ENCODE data around the gene SLC4A5.

Gene SLC4A5

GRCh38 chr2:74269667-74270066 is 73.5 kb downstream of the SLC4A5 start:
- DNase-seq (ENCODE audit: low spot score) = no peak

DNA sequence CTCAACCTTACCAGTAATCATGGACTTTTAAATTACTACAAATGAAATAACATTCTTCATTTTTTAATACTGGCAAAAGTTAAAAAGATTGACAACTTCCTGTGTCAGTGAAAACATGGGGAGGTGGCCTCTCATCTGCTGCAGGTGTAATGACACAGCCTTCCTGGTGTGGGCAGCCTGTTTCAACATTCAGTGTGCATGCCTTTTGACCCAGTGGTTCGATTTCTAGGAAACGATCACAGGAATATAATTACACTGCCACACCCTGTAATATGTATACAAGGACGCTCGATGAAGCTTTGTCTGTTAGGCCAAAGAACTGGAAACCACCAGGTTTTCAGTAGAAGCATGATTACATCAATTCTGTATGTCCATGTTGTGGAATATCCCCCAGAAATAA is 76.1 kb downstream of the SLC4A5 start:
- no peak for DNase-seq (ENCODE audit: low spot score)

DNA sequence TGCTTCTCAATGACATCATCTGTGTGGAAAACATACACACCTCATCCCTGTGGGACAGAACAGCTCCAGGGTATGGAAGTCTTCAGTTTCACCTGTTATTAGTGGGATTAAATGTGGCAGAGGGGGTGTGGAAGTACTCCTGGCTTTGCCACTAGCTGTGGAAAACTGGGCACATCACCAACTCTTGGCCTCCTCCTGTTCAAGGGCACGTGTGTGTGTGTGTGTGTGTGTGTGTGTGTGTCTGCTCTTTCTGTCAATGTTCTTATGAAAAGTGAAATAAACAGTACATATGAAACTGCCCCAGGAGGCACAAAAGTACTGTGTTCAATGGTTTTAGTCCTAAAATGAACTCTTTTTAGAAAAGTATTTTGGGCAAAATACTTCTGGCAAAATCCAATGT is 78.9 kb downstream of the SLC4A5 start:
- no peak for DNase-seq (ENCODE audit: low spot score)

DNA sequence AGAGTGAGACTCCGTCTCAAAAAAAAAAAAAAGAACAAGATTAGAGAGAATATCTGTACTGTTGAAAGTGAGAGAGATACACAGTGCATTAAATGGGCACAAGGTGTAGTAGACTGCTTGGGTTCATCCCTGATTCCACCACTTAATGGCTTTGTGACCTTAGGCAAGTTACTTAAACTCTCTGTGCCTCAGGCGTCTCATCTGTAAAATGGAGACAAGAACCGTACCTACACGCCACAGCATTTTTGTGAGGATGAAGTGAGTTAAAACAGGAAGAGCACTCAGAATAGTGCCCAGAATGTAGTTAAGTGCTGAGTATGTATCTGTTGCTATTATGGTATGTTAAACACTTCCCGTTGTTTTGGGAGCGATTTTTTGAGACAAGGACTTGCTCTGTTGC is 80.5 kb downstream of the SLC4A5 start:
- DNase-seq (ENCODE audit: low spot score) = no peak

GRCh38 chr2:74261204-74261864 is 81.9 kb downstream of the SLC4A5 start:
- DNase-seq (ENCODE audit: low spot score) = peak; percentile 60

- no peak for DNase-seq (ENCODE audit: low spot score)
Measured at GRCh38 chr2:74260495-74260894, 82.7 kb downstream of the SLC4A5 start.

GRCh38 chr2:74259733-74260132 is 83.5 kb downstream of the SLC4A5 start:
- no peak for DNase-seq (ENCODE audit: low spot score)

DNA sequence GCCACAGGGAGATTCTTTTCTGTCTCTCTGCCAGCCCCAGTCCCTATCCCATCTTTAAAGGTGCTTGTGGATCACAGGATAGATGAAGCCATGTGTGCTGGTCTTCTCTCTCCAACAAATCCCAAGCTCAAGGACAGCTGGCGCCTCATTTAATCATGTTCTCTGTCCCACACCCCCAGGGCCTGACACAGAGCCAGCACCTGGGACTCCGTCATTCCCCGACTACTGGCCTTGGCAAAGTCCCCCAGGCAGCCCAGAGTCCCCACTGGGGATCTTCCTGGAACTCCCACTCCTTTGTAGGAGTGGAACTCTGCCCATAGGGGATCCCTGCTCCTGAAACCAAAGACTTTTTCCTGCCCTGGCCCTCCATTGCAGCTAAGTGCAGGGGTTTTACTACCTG is 84.0 kb downstream of the SLC4A5 start:
- no peak for DNase-seq (ENCODE audit: low spot score)

- no peak for DNase-seq (ENCODE audit: low spot score)
Measured at GRCh38 chr2:74255660-74256213, 87.5 kb downstream of the SLC4A5 start.

DNA sequence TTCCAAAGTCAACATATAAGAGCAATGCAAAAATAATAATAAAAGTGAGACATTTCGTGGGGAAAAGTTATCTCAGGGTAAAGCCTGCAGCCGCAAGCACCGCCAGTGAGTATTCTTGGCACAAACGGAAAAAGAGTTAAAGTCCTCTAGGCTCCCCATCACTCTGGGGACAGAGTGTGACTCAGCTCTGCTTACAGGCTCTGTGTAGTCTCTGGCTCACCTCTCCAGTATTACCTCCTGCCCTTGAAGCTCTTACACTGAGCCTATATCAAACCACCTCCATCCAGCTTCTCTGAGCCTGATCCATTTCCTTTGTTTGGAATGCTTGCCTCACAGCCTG is 89.3 kb downstream of the SLC4A5 start:
- DNase-seq (ENCODE audit: low spot score) = no peak

- no peak for DNase-seq (ENCODE audit: low spot score)
Measured at GRCh38 chr2:74253306-74253970, 89.8 kb downstream of the SLC4A5 start.

- DNase-seq (ENCODE audit: low spot score) = no peak
Measured at GRCh38 chr2:74252862-74253261, 90.4 kb downstream of the SLC4A5 start.

DNA sequence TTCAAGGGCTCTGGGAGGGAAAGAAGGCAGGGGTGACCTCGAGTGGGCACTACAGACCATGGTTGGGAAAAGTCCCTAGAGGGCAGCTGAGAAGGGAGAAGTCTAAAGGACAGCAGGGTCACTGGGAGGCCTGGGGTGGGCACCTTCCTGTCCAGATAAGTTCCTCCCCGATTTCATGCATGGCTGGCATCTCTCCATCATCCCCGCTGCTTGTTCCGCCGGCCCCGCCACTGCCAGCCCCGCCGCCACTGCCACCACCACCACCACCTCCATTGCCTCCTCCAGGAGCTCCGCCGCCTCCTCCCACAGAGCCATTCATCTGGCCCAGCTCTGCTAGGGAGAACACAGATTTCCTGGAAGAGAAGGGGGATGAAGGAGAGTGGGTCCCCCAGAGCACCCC is 91.2 kb downstream of the SLC4A5 start:
- no peak for DNase-seq (ENCODE audit: low spot score)

DNA sequence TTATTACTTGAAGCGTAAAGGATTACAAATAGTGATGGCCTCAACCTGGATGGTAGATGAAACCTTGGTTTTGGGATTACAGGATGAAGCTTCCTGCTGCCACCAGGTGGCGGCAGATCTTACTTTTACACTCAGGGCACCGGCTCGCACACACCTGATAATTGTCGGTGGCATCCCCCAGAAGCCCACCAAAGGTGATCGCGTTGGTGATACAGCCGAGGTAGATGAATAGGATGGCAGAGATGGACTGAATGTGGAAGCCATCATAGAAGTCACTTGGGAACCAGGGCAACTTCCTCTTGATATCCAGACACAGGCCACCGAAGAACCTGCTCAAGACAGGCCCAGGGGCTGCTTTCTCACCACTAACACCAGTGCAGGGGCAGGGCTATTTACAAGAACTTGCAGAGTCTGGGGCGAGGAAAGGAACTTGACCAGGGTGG is 93.0 kb downstream of the SLC4A5 start:
- no peak for DNase-seq (ENCODE audit: low spot score)

GRCh38 chr2:74249406-74250122 is 93.7 kb downstream of the SLC4A5 start:
- DNase-seq (ENCODE audit: low spot score) = no peak

GRCh38 chr2:74246496-74247195 is 96.6 kb downstream of the SLC4A5 start:
- no peak for DNase-seq (ENCODE audit: low spot score)

- DNase-seq (ENCODE audit: low spot score) = no peak
Measured at GRCh38 chr2:74244286-74244685, 98.9 kb downstream of the SLC4A5 start.

- no peak for DNase-seq (ENCODE audit: low spot score)
Measured at GRCh38 chr2:74242354-74243071, 100.7 kb downstream of the SLC4A5 start.

DNA sequence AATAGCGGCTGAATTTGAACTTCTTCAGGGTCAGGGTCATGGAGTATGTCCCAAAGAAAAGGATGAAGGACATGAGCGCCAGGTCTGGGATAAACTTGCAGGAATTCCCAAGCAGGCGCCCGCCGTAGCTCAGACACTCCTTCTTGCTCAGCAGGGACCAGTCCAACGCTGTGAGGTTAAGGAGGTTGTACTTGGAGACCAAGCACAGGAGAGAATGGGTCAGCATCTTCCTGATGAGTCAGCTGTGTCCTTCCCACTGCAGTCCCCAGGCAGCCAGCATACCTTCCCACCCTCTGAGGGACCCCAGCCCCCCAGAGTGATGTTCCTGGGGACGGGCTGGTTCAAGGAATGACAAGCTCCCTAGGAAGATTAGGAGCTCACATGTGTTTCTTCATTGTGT is 103.9 kb downstream of the SLC4A5 start:
- no peak for DNase-seq (ENCODE audit: low spot score)

- no peak for DNase-seq (ENCODE audit: low spot score)
Measured at GRCh38 chr2:74238879-74239278, 104.3 kb downstream of the SLC4A5 start.

DNA sequence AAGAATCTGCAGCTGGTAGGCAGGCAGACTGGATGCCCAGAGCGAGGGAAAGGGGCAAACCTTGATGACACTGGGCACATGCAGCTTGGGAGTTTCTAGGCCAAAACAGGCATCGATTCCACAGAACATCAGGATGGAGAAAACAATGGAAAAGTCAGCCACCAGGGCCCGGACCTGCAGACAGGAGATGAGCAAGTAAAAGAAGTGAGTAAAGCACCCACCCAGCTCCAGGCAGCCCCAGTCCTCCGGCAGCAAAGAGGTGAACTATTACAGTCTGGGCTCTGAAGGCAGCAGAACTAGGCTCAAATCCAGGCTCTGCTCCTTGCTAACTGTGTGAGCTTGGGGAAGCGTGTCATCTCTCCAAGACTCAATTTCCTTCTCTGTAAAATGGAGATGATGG is 108.2 kb downstream of the SLC4A5 start:
- DNase-seq (ENCODE audit: low spot score) = no peak

DNA sequence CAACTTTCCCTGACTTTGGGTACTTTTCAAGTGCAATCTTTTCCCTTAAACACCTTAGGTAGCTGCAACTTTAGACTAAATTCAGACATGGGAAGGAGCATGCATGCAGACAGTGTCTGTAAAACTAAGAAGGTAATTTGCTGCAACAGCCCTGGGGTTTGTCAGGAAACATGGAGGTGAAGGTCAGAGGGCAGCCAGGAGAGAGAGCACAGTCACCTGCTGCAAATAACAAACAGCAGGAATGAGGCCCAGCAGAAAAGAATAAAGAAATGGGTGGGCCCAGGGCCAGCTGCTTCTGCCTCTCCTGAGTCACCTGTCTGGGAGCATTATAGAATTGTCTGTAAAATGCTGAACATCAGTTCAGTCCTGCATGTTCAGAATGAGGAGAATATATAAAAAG is 109.6 kb downstream of the SLC4A5 start:
- no peak for DNase-seq (ENCODE audit: low spot score)

Data from ecto neural progenitor cell (in vitro differentiated cells).